HG02852 (cell line): ENCODE data around the gene NINJ2.

Experiments
- ATAC-seq: cut with Tn5 transposase; IDR thresholded peaks from one replicate; pipeline ENCODE4 v1.9.1; 2021; ENCODE audit warnings: mild to moderate bottlenecking, moderate library complexity; ENCODE audit not compliant: unreplicated experiment

Gene NINJ2

GRCh38 chr12:553216-554000 lies 109.8 kb downstream of the NINJ2 start:
- ATAC-seq, result no peak

- no peak for ATAC-seq
Observed at GRCh38 chr12:552466-552865, 110.8 kb downstream of the NINJ2 start.

- no peak for ATAC-seq
Observed at GRCh38 chr12:550473-551260, 112.6 kb downstream of the NINJ2 start.

GRCh38 chr12:549476-550082 lies 113.7 kb downstream of the NINJ2 start:
- ATAC-seq, result no peak

GRCh38 chr12:547883-548470 lies 115.3 kb downstream of the NINJ2 start:
- ATAC-seq, result no peak

GRCh38 chr12:546920-547845 lies 116.1 kb downstream of the NINJ2 start:
- ATAC-seq, result no peak

GRCh38 chr12:546265-546919 lies 116.9 kb downstream of the NINJ2 start:
- ATAC-seq, result no peak

- ATAC-seq, result no peak
Observed at GRCh38 chr12:545835-546234, 117.4 kb downstream of the NINJ2 start.

- ATAC-seq, result no peak
Observed at GRCh38 chr12:544941-545635, 118.2 kb downstream of the NINJ2 start.

- ATAC-seq, result no peak
Observed at GRCh38 chr12:544142-544541, 119.1 kb downstream of the NINJ2 start.

GRCh38 chr12:543114-543451 lies 120.2 kb downstream of the NINJ2 start:
- no peak for ATAC-seq

GRCh38 chr12:542395-543113 lies 120.7 kb downstream of the NINJ2 start:
- ATAC-seq, result no peak

GRCh38 chr12:541676-542324 lies 121.4 kb downstream of the NINJ2 start:
- no peak for ATAC-seq

- ATAC-seq, result no peak
Observed at GRCh38 chr12:539540-540310, 123.5 kb downstream of the NINJ2 start.

GRCh38 chr12:538731-539539 lies 124.3 kb downstream of the NINJ2 start:
- ATAC-seq, result no peak

- no peak for ATAC-seq
Observed at GRCh38 chr12:537772-538171, 125.5 kb downstream of the NINJ2 start.
